Gastrocnemius medialis (tissue), 4 donors: ENCODE data around the gene RAD51B.

Source experiments
- CTCF ChIP-seq, 5 experiments: fragments of 450-650 bp in 3 of 5; fragments of 200-600 bp in 2 of 5; sonication (generic) in 2 of 5; IDR thresholded peaks in 4 of 5; conservative IDR thresholded peaks in 1 of 5; 1 replicate in 4 of 5; 2 replicates in 1 of 5; pipeline ENCODE4 v1.5.1; 2016 to 2019; ENCODE audit warnings: antibody characterized with exemption in 5 of 5, mild to moderate bottlenecking in 3 of 5, moderate library complexity in 3 of 5
- POLR2A ChIP-seq, 2 donors: fragments of 450-650 bp; IDR thresholded peaks; one replicate each; pipeline ENCODE4 v1.6.1; 2017; ENCODE audit warnings: antibody characterized with exemption in 2 of 2, mild to moderate bottlenecking in 2 of 2, moderate library complexity in 2 of 2

- TF ChIP-seq CTCF (IDR thresholded peaks at IDR 0.05 in 4 of 5, conservative IDR thresholded peaks at IDR 0.05 in 1 of 5): no peak
- no peak for TF ChIP-seq POLR2A (IDR thresholded peaks at IDR 0.05)
Observed at GRCh38 chr14:68598089-68598488, 778.5 kb downstream of the RAD51B start.
